NCI-H510A treated with DMSO at 0.1 percent for 48 hours (cell line): ENCODE data around the gene COL26A1.

Experiments
- DNase-seq: peaks from one replicate; lab custom pipeline; 2025; lab: John Stamatoyannopoulos, UW

Gene COL26A1

DNA sequence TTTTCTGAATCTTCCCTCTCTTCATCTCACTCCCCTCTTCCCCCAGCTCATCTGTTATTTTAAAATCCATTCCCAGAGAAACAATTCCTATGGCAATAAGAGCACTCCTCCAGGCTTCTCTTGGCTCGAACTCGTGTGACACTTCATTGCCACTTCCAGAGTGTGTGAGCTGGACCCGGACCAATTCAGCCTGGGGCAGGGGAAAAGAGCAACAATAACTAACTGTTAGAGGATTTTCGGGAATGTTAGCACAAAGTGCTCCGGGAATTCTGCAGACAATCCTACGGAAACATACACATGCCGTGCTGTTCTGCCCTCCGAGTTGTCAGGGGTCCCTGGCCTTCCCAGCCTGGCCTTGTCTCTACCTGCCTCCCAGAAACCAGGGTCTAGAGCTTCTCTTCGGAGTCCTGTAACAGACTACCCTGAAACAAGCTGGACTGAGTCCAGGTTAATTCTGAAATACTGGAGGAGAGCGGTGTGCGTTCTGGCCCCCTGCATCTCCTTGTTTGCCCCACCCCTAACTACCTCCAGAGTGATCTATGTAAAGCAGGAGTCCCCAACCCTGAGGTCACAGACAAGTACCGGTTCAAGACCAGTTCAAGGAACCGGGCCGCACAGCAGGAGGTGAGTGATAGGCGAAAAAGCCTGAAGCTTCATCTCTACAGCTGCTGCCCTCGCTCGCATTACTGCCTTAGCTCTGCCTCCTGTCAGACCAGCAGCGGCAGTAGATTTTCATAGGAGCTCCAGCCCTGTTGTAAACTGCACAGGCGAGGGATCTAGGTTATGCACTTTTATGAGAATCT, 11.3 kb downstream of the COL26A1 start:
- DNase-seq = no peak

DNA sequence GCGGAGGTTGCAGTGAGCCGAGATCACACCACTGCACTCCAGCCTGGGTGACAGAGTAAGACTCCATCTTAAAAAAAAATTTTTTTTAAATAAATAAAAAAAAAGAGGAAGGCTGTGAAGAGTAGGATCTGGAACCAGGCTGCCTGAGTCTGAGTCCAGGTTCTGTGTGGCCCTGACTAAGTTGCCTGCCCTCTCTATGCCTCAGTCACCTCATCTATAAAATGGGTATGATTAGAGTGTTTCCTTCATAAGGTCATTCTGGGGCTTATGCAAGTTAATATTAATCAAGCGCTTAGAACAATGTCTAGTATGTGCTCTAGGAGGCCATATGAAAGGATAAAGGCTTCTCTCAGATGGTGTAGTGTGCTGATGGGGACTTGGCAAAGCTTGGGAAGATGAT, 12.3 kb downstream of the COL26A1 start:
- DNase-seq = no peak

- DNase-seq = no peak
Observed at GRCh38 chr7:101376601-101377000, 13.9 kb downstream of the COL26A1 start.

DNA sequence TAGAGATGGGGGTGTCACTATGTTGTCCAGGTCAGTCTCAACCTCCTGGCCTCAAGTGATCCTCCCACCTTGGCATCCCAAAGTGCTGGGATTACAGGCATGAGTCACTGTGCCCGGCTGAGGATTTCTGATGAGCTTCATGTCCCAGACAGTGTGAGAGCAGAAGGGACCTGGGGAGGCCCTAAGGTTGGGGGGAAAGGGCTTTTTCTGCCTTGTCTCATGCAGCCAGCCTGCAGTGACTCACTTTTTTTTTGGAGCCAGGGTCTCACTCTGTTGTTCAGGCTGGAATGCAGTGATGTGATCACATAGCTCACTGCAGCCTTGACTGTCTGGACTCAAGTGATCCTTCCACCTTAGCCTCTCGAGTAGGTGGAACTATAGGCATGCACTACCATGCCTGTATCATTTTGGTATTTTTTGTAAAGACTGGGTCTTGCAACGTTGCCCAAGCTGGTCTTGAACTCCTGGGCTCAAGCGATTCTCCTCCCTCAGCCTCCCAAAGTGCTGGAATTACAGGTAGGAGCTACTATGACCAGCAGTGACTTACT, 14.6 kb downstream of the COL26A1 start:
- DNase-seq = no peak

DNA sequence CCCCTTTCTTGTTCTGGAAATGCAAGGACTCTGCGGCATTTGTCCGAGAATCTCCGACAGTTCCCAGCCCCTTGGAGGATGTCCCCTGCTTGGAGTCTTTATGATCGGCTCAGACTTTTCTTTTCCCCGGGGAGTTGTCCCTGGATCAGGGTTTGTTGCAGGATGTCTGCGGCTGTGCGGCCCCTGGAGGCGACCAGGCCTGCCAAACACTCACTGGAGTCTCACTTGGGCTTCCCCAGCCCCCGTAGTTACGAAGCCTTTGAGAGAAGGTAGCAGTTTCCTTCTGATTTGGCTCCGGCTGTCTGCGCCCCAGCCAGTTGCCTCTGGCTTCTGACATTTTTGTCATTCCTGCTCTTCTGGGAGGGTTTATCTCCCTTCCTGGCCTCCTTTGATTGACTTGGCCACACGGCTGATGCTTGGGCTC, 16.1 kb downstream of the COL26A1 start:
- DNase-seq = no peak

- no peak for DNase-seq
Observed at GRCh38 chr7:101379302-101379701, 16.6 kb downstream of the COL26A1 start.

DNA sequence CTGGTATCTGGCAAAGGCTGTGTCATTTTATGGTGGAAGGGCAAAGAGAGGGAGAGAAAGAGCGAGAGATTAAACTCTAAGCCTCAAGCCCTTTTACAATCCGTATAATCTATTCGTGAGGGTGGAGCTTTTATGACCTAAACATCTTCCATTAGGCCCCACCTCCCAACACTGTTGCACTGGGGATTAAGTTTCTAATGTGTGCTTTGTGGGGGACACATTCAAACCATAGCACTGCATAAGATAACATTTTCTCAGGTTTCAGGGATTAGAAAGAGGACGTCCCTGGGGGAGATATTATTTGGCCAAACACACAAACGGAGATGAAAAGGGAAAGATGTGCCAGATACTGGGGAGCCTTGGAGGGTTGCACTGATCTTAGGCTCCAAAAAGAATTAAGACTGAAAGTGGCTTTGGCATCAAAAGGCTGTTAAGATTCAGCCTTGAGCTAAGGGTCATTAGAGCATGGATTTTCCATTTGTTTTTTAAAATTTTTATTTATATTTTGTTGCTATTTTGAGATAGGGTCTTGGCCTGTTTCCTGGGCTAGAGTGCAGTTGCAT, 19.0 kb downstream of the COL26A1 start:
- no peak for DNase-seq

- DNase-seq = no peak
Observed at GRCh38 chr7:101382937-101383336, 20.3 kb downstream of the COL26A1 start.

DNA sequence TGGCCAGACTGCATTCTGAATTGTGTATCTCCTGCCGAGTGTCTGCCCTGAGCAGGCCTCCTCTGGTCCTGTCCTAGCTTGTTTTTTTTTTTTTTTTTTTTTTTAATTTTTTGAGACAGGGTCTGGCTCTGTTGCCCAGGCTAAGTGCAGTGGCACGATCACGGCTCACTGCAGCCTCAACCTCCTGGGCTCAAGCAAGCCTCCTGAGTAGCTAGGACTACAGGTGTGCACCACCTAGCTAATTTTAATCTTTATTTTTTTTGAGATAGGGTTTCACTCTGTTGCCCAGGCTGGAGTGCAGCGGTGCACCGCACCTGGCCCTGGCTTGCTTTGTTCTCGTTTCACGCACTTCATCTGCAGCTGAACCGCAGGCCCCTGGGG, 23.5 kb downstream of the COL26A1 start:
- no peak for DNase-seq

- no peak for DNase-seq
Observed at GRCh38 chr7:101386558-101387231, 24.0 kb downstream of the COL26A1 start.

GRCh38 chr7:101390901-101391301, 28.2 kb downstream of the COL26A1 start:
- DNase-seq = no peak

GRCh38 chr7:101391991-101392390, 29.3 kb downstream of the COL26A1 start:
- DNase-seq = no peak

DNA sequence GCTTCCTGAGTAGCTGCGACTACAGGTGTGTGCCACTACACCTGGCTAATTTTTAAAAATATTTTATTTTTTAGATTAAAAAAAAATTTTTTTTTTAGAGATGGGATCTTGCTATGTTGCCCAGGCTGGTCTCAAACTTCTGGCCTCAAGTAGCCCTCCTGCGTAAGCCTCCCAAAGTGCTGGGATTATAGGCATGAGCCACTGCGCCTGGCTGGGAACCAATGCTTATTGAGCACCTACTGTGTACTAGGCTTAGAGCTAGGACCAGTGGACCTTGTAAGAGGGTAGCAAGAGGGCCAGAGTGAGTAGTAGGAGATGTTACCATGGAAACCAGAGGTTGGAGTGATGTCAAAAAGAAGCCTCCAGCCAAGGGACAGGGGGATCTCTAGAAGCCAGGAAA, 31.2 kb downstream of the COL26A1 start:
- DNase-seq = no peak

DNA sequence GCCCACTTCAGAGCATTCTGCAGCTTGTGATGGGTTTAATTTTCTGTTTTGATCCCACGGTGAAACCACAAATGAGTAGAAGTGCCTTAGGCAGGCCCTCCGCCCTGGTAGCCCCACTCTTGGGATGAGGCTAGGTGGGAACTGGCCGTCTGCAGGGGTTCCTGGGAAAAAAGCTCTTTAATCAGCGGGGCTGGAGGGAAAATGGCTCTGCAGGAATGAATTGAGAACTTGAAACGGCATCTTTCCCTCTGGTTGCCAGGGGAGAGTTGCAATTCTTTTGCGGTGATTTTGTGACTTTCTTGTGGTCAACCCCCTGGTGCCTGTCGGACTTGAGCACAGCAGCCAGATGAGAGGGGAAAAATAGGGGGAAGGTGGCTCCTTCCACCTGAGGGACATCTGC, 32.7 kb downstream of the COL26A1 start:
- no peak for DNase-seq

GRCh38 chr7:101397243-101397642, 34.6 kb downstream of the COL26A1 start:
- DNase-seq = no peak

DNA sequence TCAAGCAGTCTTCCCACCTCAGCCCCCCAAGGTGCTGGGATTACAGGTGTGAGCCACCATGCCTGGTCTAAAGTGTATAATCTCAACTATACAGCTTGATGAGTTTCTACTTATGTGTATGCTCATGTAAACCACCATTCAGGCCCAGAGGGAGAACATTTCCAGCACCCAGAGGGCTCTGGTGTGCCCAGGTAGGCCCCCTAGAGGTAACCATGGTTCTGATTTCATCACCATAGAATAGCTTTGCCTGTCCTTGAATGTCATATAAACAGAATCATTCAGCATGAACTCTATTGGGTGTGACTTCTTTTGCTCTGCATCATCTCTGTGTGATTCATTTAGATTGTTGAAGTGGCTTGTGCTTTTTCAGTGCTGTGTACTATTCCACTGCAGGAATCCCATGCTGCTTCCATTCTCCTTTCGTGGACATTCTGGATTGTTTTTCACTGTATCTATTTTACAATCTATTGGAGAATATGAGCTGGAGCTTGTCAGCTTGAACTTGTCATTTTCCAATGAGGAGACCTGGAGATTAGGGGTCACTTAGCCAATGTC, 35.2 kb downstream of the COL26A1 start:
- no peak for DNase-seq

- no peak for DNase-seq
Observed at GRCh38 chr7:101398396-101399289, 36.0 kb downstream of the COL26A1 start.

- DNase-seq = no peak
Observed at GRCh38 chr7:101399759-101400158, 37.1 kb downstream of the COL26A1 start.

- no peak for DNase-seq
Observed at GRCh38 chr7:101400751-101401150, 38.1 kb downstream of the COL26A1 start.

- DNase-seq = no peak
Observed at GRCh38 chr7:101401390-101402080, 38.9 kb downstream of the COL26A1 start.
